Limb (tissue), 2 donors: ENCODE measurements around the gene INTS14.
"Not testable (repeated sequence)": the region's sequence is repeated elsewhere in the genome, so short reads cannot be mapped to it uniquely, and the experiment has no call there.

ENCODE experiments used
- DNase-seq, 2 donors: peaks; one replicate each; pipeline ENCODE4 v3.0.0-alpha.2; 2016; ENCODE audit errors: extremely low spot score in 2 of 2

The INTS14 gene

DNA sequence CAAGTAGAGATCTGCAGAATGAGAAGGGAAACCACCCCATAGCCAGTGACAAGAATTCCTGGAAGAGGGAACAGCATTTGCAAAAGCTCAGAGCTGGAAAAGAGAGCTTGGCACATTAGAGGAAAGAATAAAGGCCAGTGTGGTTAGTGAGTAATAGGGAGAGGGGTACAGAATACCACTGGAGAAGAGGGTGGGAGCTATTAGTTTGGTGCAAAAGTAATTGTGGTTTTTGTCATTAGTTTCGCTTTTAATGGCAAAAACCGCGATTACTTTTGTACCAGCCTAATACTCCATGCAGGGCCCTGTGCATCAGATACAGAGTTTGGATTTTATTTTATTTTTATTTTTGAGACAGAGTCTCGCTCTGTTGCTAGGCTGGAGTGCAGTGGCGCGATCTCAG, 20.6 kb upstream of the INTS14 start:
- DNase-seq = no peak

- no peak for DNase-seq
Measured at GRCh38 chr15:65630760-65631159, 19.8 kb upstream of the INTS14 start.

DNA sequence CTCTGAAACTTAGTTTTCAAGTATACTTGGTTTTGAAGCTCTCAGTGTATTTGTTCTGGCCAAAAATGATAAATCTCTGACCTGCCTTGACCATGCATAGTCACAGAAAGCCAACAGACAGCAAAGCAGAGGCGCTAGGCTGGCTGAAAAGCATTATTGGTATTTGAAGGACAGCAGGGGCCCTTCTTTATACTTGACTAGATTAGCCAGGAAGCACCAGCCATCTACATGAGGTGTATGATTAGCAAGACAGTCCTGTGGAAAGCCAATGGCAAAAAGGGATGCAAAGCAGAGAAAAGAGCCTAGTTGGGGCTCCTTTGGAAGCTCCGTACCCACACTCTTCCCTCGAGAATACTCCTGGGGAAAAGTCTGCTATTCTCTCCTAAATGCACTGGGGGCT, 18.6 kb upstream of the INTS14 start:
- DNase-seq = no peak

DNA sequence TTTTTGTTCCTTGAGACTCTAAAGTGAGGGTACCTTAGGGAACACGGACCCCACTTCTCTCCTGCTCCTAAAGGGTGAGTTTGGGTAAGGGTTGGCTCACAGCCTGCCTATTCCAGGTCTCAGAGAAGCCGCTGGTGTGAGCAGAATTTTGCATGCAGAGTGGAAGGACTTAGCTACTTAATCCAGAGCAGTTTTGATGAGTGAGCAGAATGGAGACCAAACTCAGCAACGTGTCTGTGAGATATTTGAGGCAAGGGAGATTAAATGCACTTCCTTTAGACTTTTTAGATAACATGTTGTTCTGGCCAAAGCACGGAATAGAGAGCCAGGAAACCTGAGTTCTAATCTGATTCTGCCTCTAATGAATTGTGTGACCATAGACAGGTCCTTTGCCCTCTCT, 15.9 kb upstream of the INTS14 start:
- no peak for DNase-seq

GRCh38 chr15:65623103-65623502, 12.2 kb upstream of the INTS14 start:
- no peak for DNase-seq

DNA sequence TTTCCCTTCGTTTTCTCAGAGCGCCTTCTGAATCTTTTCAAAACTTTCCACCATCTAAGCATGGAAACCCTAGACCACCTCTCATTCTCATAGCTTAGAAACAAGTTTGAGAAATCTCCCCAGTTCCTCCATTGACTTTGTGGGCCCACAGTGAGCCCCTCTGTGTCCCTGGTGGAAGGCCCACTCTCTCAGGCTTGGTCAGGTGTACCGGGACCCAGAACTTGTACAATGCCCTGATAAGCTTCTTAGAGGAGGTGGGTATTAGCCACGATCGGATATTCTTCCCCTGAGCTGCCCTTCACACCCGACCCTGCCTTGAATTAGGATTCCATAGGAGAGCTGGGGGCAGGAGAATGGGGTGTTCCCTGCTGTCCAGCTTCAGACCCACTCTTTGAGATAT, 10.7 kb upstream of the INTS14 start, which contains the start of gene SLC24A1:
TSS of gene SLC24A1 (plus strand) at position 301 of the 400 bp plus-strand sequence. CDS start 2,143 bp downstream, outside the sequence.
- DNase-seq = no peak

- DNase-seq = no peak
Measured at GRCh38 chr15:65620833-65621232, 9.9 kb upstream of the INTS14 start.

GRCh38 chr15:65619626-65620290, 8.8 kb upstream of the INTS14 start:
- DNase-seq = no peak

GRCh38 chr15:65618560-65619109, 7.7 kb upstream of the INTS14 start:
- no peak for DNase-seq

GRCh38 chr15:65615887-65616286, 5.0 kb upstream of the INTS14 start:
- not testable (repeated sequence) for DNase-seq

DNA sequence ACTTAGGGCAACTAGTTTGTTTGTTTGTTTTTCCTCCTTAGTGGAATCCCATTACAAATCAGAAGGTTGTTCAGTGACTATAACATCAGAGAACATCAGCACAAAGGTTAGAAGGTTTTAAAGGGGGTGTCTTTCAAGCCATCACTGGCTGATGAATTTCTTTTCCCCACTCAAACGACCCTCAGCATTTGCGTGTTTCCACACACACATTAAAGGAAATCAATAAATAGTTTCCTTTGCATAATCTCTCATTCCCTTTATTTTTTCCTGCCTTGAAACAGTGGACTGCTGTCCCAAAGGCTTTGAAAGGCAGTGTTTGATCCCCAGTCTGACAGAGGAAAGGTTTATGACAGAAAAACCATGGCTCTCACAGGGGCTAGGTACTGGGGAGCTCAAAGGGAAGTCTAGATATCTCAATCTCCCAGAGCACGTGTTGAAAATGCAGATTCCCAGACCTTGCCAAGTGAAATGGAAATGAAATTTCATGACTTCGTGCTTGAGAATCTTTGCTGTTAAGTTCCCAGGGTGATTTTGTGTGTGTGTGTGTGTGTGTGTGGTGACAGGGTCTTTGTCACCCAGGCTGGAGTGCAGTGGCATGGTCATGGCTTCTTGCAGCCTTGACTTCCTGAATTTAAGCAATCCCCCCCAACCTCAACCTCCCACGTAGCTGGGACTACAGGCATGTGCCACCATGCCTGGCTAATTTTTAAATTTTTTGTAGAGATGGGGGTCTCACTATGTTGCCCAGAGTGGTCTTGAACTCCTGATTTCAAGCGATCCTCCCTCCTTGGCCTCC, 2.2 kb upstream of the INTS14 start:
- no peak for DNase-seq

GRCh38 chr15:65612616-65612946, 1.6 kb upstream of the INTS14 start:
- DNase-seq = no peak

DNA sequence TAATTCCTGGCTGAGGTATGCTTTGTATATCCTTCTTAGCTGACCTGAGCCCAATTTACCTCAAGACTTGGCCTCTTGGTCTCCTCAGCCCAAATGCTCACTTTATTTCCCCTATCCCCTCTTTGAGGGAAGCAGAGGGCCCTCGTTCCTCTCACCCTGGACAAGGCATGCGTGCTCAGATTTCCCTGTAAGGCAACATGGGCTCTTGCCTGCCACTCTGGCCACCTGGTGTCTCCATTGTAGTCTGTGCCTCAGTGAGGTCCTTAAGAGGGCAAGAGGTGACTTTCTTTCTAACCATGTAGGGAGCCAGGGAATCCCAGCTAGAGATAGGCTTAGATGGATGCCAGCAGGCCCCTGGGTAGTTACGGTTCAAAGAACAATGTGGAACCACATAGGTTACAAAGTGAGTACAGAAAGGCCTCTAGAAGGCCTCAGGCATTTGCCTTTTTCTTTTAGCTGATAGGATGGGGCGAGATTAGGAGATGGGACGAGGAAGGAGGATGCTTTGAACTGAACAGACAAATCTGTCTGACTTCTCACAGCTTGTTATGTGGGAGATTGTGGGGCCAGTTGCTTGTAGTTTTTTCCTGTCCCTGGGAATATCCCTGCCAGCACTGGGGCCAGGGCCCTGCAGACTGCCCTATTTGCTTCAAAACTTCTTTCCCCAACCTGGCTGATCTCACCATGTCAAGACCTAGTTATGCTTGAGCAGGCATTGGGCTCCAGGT, 1.1 kb upstream of the INTS14 start:
- DNase-seq = peak in 1 of 2 donors; percentile 27

DNA sequence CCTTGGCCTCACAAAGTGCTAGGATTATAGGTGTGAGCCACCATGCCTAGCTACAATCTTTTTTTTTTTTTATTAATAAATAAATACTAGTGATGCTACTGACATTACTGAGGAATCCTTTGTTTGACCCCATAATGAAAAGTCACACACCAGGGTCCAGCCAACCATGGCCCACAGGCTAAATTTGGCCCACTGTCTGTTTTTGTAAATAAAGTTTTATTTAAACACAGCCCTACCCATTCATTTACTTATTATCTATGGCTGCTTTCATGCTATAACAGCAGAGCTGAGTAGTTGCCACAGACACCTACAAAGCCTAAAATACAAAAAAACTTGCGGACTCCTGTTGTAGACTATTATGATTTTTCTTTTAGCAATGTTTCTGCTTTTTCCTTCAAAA, 7.4 kb downstream of the INTS14 start:
- DNase-seq = no peak

GRCh38 chr15:65603134-65603533, 7.8 kb downstream of the INTS14 start:
- no peak for DNase-seq

- no peak for DNase-seq
Measured at GRCh38 chr15:65599677-65600076, 11.3 kb downstream of the INTS14 start.

GRCh38 chr15:65598468-65598867, 12.5 kb downstream of the INTS14 start:
- no peak for DNase-seq

- peak in 1 of 2 donors; percentile 10 for DNase-seq
Measured at GRCh38 chr15:65595960-65596359, 15.0 kb downstream of the INTS14 start.

DNA sequence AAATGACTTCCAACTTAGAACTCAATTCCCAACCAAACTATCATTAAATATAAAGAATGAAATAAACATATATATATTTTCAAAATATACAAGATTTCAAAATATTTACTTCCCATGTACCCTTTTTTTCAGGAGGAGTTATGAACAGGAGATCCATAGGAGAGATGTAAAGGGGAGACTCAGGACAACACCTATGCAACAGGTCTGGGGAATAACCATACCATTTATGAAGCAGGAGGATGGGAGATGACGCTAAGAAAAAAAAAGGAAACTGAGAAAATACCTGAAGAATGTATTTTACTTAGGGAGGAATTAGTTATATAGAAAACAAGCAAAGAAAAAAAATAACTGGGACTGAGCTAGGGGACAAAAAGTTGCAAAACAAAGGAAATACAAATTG, 23.8 kb downstream of the INTS14 start:
- DNase-seq = no peak

GRCh38 chr15:65584241-65584640, 26.7 kb downstream of the INTS14 start:
- DNase-seq = no peak

- DNase-seq = peak in 1 of 2 donors; percentile 11
Measured at GRCh38 chr15:65583701-65584100, 27.2 kb downstream of the INTS14 start.

DNA sequence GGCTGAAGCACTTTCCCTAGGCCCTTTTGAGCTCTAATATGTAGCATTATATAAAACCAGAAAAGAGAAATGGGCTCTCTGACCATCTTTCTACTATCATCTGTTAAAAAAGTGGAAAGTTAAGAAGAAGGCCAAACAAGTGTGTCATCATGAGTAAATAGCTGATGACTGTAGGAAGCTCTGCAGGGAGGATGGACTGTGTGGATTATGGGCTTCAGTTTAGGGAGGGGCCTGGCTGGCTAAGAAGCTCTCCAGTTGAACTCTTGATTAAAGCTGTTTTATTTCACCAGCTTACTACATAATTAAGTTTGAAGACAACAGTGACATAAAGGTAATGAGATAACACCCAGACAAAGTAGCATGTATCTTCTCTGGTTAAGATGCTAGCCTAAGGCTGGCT, 30.6 kb downstream of the INTS14 start:
- no peak for DNase-seq
